GM18951 (cell line): Measurements from ENCODE around the gene SMCO4.

Experiments
- POLR2A ChIP-seq: IDR thresholded peaks from 4 replicates; pipeline ENCODE4 v1.6.1; 2011; ENCODE audit warnings: mild to moderate bottlenecking; ENCODE audit not compliant: insufficient read length, insufficient read depth; ENCODE audit errors: extremely low read depth
- in situ Hi-C: fragments of 300-500 bp; cut with MboI; formaldehyde crosslinking; loops from one replicate; pipeline ENCODE4 v1.12.0; 2022; ENCODE audit warnings: low sequenced_read_pairs, mixed read lengths, inconsistent platforms; ENCODE audit not compliant: unreplicated experiment

The SMCO4 gene

GRCh38 chr11:93514712-93515111 is 28.5 kb downstream of the SMCO4 start:
- in situ Hi-C loops, result no loop called here
- TF ChIP-seq POLR2A, result no peak

GRCh38 chr11:93513772-93514171 is 29.4 kb downstream of the SMCO4 start:
- in situ Hi-C loops, result no loop called here
- TF ChIP-seq POLR2A, result no peak

- in situ Hi-C loops, result no loop called here
- TF ChIP-seq POLR2A, result no peak
Measured at GRCh38 chr11:93512949-93513667, 30.1 kb downstream of the SMCO4 start.

GRCh38 chr11:93512073-93512475 is 31.1 kb downstream of the SMCO4 start:
- in situ Hi-C loops, result no loop called here
- TF ChIP-seq POLR2A, result no peak

GRCh38 chr11:93510196-93510873 is 32.9 kb downstream of the SMCO4 start:
- TF ChIP-seq POLR2A, result no peak
- in situ Hi-C loops, result no loop called here

DNA sequence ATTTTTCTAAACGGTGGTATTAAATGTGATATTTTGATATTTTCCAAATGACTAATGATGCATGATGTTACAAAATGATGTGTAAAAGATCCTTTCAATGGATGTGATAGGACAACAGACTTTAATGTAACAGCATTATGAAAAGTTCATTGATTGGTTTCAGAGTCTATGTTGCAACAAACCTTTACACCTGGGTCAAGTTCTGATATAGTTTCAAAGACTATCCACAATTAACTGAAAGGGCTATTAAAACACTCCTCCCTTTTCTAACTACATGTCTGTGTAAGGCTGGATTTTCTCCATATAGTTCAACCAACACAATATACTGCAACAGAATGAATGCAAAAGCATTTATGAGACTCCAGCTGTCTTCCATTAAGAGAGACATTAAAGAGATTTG is 35.7 kb downstream of the SMCO4 start:
- in situ Hi-C loops, result no loop called here
- TF ChIP-seq POLR2A, result no peak

GRCh38 chr11:93505703-93506102 is 37.5 kb downstream of the SMCO4 start:
- no peak for TF ChIP-seq POLR2A
- in situ Hi-C loops, result no loop called here

GRCh38 chr11:93504110-93505095 is 38.8 kb downstream of the SMCO4 start:
- TF ChIP-seq POLR2A, result no peak
- in situ Hi-C loops, result no loop called here

DNA sequence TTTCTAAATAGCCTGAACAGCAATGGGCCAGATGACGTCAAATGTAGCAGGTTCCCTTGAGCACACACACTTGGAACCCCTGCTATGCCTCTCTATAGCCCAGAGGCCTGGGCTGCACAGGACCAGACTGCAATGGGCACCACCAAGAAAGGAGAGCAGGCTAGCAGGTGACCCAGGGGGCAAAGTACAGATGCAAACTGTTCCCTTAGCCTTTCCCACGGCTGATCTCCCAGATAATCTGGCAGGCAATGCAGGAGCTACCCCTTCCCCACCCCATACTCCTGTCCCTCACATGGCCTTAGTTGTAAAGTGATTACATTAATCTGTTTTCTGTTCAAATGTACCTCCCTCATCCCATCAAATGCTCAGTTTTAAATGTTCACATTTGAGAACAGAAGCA is 41.3 kb downstream of the SMCO4 start:
- no peak for TF ChIP-seq POLR2A
- in situ Hi-C loops, result no loop called here

DNA sequence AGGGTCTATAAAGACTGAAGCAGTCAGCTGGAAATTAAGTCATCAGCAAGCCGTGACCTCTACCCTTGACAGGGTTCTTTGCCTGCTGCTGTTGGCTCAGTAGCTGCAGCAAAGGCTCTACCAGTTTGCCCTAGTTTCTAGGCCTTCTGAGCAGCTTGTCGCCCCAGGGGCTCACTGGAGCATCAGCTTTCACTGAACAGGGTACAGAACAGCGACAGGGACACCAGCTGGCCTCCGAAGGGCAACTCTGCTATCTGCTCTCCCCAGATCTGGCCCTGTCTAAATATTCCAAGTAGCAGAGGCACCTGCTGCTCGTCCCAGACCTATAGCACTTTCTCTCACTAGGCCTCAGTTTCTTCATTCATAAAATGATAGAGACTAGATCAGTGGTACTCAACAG is 42.4 kb downstream of the SMCO4 start:
- in situ Hi-C loops, result no loop called here
- TF ChIP-seq POLR2A, result no peak

GRCh38 chr11:93498641-93499040 is 44.5 kb downstream of the SMCO4 start:
- TF ChIP-seq POLR2A, result no peak
- in situ Hi-C loops, result no loop called here

DNA sequence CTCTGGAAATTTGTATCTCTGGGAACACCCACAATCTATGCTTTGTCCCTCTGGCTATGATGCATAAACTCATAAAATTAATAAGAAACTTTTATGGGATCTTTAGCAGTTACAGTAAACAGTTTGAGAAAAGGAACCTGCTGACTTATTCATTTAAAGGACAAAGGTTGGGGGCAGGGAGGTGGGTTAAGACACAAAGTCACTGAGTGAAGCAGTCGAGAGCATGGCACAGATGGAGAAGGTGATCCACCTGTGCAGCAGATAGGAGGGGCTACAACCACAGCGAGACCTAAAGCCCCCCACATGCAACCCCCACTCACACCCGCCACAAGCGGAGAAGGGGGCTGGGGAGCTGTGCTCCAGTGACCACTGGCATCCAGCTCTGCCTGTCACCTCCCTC is 45.0 kb downstream of the SMCO4 start:
- no peak for TF ChIP-seq POLR2A
- in situ Hi-C loops, result no loop called here

DNA sequence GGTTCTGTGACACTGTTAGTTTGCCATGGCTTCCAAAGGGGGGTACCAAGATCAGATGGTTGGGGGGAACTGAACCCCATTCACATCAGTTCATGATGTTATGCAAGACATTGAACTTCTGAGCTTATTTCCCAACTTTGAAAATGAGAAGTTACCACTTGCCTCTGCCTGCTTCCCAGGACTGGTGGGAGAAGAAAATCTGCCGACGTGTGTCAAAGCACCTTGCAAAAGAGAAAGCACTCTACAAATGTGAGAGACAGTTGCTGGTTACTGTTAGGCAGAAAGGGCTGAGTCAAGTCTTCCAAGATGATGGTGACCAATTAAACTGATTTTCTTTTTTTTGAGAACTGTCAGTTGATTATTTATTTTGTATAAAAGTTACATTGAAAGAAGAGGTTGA is 45.6 kb downstream of the SMCO4 start:
- in situ Hi-C loops, result no loop called here
- TF ChIP-seq POLR2A, result no peak
